A549 (cell line): ENCODE data around the gene AMZ1.

Experiments used
- HDAC2 ChIP-seq: fragments of 200-600 bp; sonication (generic); IDR thresholded peaks from 2 replicates; pipeline ENCODE4 v1.6.1; 2016
- JUN ChIP-seq, 2 experiments: fragments of >200 bp; sonication (Bioruptor Twin); formaldehyde crosslinking; IDR thresholded peaks; 2 replicates in 1 of 2; 3 replicates in 1 of 2; pipeline ENCODE4 v1.6.1; 2016 to 2017
- NR3C1 ChIP-seq: fragments of >200 bp; sonication (Bioruptor Twin); formaldehyde crosslinking; IDR thresholded peaks from 3 replicates; pipeline ENCODE4 v1.6.1; 2017
- POLR2A ChIP-seq: IDR thresholded peaks from 2 replicates; pipeline ENCODE4 v1.6.1; 2012; ENCODE audit warnings: mild to moderate bottlenecking, low read length
- SREBF2 ChIP-seq: fragments of 450-650 bp; IDR thresholded peaks from 2 replicates; pipeline ENCODE4 v1.6.1; 2014; ENCODE audit warnings: mild to moderate bottlenecking, moderate library complexity
- TF ChIP-seq, protein P1 (sequence below): fragments of >200 bp; sonication (Bioruptor Twin); formaldehyde crosslinking; IDR thresholded peaks from 3 replicates; pipeline ENCODE4 v1.5.1; 2016
- TF ChIP-seq, protein P2 (sequence below): fragments of 200-600 bp; sonication (generic); IDR thresholded peaks from 2 replicates; pipeline ENCODE4 v1.6.1; 2016; ENCODE audit warnings: antibody characterized with exemption, mild to moderate bottlenecking, moderate library complexity
- TF ChIP-seq, protein P3 (sequence below): IDR thresholded peaks from 2 replicates; pipeline ENCODE4 v1.6.1; 2012
- TF ChIP-seq, protein P4 (sequence below): fragments of >200 bp; sonication (Bioruptor Twin); formaldehyde crosslinking; IDR thresholded peaks from 3 replicates; pipeline ENCODE4 v1.6.1; 2016

DNA sequence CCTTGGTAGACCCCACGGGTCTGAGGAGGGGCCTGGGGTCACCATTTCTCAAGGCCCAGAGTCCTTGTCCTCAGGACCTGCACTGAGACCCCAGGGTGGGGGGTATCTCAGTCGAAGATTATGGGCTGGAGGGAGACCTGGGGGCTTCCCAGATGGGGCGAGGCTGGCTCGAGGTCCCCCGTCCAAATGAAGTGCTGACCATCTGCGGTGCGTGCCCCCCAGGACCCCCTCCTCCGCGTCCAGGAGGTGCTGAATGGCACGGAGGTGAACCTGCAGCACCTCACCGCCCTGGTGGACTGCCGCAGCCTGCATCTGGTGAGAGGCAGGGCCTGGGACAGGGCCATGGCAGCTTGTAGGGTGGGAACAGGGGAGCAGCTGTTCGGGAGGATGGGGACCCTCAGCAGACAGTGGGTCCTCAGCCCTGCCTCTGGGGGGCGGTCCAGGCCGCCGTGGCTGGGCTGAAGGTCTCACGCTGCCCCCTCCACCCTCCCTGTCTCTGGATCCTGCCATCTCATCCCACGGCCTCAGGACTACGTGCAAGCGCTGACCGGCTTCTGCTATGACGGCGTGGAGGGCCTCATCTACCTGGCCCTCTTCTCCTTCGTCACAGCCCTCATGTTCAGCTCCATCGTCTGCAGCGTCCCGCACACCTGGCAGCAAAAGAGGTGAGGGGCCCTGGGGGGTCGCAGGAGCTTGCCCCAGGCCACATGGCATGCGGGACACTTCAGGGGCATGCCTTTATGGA is 32.0 kb upstream of the AMZ1 start:
- no peak for TF ChIP-seq POLR2A
- TF ChIP-seq, protein P1, sequence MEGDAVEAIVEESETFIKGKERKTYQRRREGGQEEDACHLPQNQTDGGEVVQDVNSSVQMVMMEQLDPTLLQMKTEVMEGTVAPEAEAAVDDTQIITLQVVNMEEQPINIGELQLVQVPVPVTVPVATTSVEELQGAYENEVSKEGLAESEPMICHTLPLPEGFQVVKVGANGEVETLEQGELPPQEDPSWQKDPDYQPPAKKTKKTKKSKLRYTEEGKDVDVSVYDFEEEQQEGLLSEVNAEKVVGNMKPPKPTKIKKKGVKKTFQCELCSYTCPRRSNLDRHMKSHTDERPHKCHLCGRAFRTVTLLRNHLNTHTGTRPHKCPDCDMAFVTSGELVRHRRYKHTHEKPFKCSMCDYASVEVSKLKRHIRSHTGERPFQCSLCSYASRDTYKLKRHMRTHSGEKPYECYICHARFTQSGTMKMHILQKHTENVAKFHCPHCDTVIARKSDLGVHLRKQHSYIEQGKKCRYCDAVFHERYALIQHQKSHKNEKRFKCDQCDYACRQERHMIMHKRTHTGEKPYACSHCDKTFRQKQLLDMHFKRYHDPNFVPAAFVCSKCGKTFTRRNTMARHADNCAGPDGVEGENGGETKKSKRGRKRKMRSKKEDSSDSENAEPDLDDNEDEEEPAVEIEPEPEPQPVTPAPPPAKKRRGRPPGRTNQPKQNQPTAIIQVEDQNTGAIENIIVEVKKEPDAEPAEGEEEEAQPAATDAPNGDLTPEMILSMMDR, result no peak
- no peak for TF ChIP-seq NR3C1
- TF ChIP-seq, protein P2, sequence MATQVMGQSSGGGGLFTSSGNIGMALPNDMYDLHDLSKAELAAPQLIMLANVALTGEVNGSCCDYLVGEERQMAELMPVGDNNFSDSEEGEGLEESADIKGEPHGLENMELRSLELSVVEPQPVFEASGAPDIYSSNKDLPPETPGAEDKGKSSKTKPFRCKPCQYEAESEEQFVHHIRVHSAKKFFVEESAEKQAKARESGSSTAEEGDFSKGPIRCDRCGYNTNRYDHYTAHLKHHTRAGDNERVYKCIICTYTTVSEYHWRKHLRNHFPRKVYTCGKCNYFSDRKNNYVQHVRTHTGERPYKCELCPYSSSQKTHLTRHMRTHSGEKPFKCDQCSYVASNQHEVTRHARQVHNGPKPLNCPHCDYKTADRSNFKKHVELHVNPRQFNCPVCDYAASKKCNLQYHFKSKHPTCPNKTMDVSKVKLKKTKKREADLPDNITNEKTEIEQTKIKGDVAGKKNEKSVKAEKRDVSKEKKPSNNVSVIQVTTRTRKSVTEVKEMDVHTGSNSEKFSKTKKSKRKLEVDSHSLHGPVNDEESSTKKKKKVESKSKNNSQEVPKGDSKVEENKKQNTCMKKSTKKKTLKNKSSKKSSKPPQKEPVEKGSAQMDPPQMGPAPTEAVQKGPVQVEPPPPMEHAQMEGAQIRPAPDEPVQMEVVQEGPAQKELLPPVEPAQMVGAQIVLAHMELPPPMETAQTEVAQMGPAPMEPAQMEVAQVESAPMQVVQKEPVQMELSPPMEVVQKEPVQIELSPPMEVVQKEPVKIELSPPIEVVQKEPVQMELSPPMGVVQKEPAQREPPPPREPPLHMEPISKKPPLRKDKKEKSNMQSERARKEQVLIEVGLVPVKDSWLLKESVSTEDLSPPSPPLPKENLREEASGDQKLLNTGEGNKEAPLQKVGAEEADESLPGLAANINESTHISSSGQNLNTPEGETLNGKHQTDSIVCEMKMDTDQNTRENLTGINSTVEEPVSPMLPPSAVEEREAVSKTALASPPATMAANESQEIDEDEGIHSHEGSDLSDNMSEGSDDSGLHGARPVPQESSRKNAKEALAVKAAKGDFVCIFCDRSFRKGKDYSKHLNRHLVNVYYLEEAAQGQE, result no peak
- TF ChIP-seq HDAC2, result no peak
- TF ChIP-seq, protein P3, sequence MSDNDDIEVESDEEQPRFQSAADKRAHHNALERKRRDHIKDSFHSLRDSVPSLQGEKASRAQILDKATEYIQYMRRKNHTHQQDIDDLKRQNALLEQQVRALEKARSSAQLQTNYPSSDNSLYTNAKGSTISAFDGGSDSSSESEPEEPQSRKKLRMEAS, result no peak
- TF ChIP-seq JUN (IDR thresholded peaks at IDR 0.05), result no peak
- TF ChIP-seq, protein P4, sequence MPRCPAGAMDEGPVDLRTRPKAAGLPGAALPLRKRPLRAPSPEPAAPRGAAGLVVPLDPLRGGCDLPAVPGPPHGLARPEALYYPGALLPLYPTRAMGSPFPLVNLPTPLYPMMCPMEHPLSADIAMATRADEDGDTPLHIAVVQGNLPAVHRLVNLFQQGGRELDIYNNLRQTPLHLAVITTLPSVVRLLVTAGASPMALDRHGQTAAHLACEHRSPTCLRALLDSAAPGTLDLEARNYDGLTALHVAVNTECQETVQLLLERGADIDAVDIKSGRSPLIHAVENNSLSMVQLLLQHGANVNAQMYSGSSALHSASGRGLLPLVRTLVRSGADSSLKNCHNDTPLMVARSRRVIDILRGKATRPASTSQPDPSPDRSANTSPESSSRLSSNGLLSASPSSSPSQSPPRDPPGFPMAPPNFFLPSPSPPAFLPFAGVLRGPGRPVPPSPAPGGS, result no peak
- TF ChIP-seq SREBF2, result no peak
